Transverse colon (tissue), 4 donors: ENCODE measurements around the gene KIZ. TPM values are rescaled to one million over a fixed set of nuclear protein-coding genes. Genes with fewer than 3 reads are reported as not detected.

Source experiments
- DNase-seq: peaks from one replicate; pipeline ENCODE4 v3.0.0-alpha.2; 2019
- H3K27ac ChIP-seq, 4 donors: fragments of 200-600 bp; sonication (generic); 2 replicates each; pipeline ENCODE4 v1.5.1; 2016 to 2018; ENCODE audit warnings: inconsistent platforms in 4 of 4
- H3K27me3 ChIP-seq: fragments of 200-600 bp; sonication (generic); 2 replicates; pipeline ENCODE4 v1.5.1; 2017; ENCODE audit warnings: inconsistent platforms
- H3K36me3 ChIP-seq, 4 donors: fragments of 200-600 bp; sonication (generic); 2 replicates each; pipeline ENCODE4 v1.5.1; 2017 to 2019; ENCODE audit warnings: inconsistent platforms in 4 of 4
- H3K4me1 ChIP-seq, 4 donors: fragments of 200-600 bp; sonication (generic); 2 replicates each; pipeline ENCODE4 v1.5.1; 2017 to 2020; ENCODE audit warnings: inconsistent platforms in 4 of 4
- H3K4me3 ChIP-seq, 4 donors: fragments of 200-600 bp; sonication (generic); 1 replicate in 1 of 4; 2 replicates in 3 of 4; pipeline versions ENCODE4 v1.5.1 to v1.6.1; 2017 to 2019; ENCODE audit warnings: inconsistent platforms in 4 of 4
- H3K9me3 ChIP-seq, 2 donors: fragments of 200-600 bp; sonication (generic); 2 replicates each; pipeline ENCODE4 v1.5.1; 2017 to 2019; ENCODE audit warnings: inconsistent platforms in 2 of 2
- CTCF ChIP-seq, 5 experiments: fragments of 200-600 bp in 3 of 5; fragments of 450-650 bp in 2 of 5; sonication (generic) in 3 of 5; IDR thresholded peaks; 1 replicate in 2 of 5; 2 replicates in 3 of 5; pipeline ENCODE4 v1.5.1; 2016 to 2017; ENCODE audit warnings: antibody characterized with exemption in 5 of 5, inconsistent platforms in 3 of 5, mild to moderate bottlenecking in 2 of 5, moderate library complexity in 1 of 5
- EP300 ChIP-seq: sonication (generic); formaldehyde crosslinking; IDR thresholded peaks from one replicate; pipeline ENCODE4 v1.6.1; 2017; ENCODE audit warnings: antibody characterized with exemption, low read depth
- POLR2A ChIP-seq: fragments of 450-650 bp; IDR thresholded peaks from one replicate; pipeline ENCODE4 v1.6.1; 2016; ENCODE audit warnings: antibody characterized with exemption, mild to moderate bottlenecking, moderate library complexity
- POLR2AphosphoS5 ChIP-seq, 3 donors: sonication (generic); formaldehyde crosslinking; IDR thresholded peaks; one replicate each; pipeline ENCODE4 v1.6.1; 2016; ENCODE audit warnings: antibody characterized with exemption in 3 of 3
- WGBS, 2 donors: methylation state at CpG; one replicate each; pipeline ENCODE4 v1.1.5; 2018; ENCODE audit warnings: low coverage in 1 of 2; 5-methylcytosine and 5-hydroxymethylcytosine counted together
- in situ Hi-C, 4 donors: fragments of 200-750 bp; cut with MboI; loops; one replicate each; pipeline versions ENCODE4 v1.15.0 to v1.15.1; 2017; ENCODE audit warnings: low sequenced_read_pairs in 3 of 4, low pct_ligation_motif_present in 1 of 4, low pct_unique_long_range_greater_than_20kb in 1 of 4
- intact Hi-C: fragments of 100-400 bp; cut with DNase I; formaldehyde crosslinking; loops from one replicate; pipeline ENCODE4 v1.15.1; 2023; ENCODE audit warnings: low total_unique reads
- total RNA-seq, 4 donors: library from RNA; depleted of rRNA; stranded (reverse); fragments of >200 nt; gene quantifications; one replicate each; pipeline ENCODE4 v1.1.0, GENCODE V29; 2016

The KIZ gene
- total RNA-seq, 4 donors from 2014 or later = 24.3 to 95.9 (median 36.9) TPM

- H3K27ac ChIP-seq = no peak overlapping the region
- peaks cover 0 to 21% (median 8%) of the 10 kb centered on the region in 4 donors for H3K4me1 ChIP-seq
- TF ChIP-seq EP300 = no peak
- no peak for TF ChIP-seq CTCF (IDR thresholded peaks at IDR 0.05)
- TF ChIP-seq POLR2A = no peak
- no peak for TF ChIP-seq POLR2AphosphoS5 (IDR thresholded peaks at IDR 0.05)
- in situ Hi-C loops = no loop called here
- no peaks in the 10 kb centered on the region for H3K36me3 ChIP-seq
- no peaks in the 10 kb centered on the region for H3K27me3 ChIP-seq
- intact Hi-C loops = no loop called here
- no peak for DNase-seq
- H3K4me3 ChIP-seq = no peak overlapping the region
- 95 to 100% methylated on average over 2 of the region's 2 CpGs for WGBS, 2 donors
- H3K9me3 ChIP-seq = no peaks in the 10 kb centered on the region
Observed at GRCh38 chr20:21278829-21279228, 152.9 kb downstream of the KIZ start.

- H3K36me3 ChIP-seq = no peaks in the 10 kb centered on the region
- H3K4me1 ChIP-seq = peaks cover 0 to 13% (median 5%) of the 10 kb centered on the region in 4 donors
- H3K27ac ChIP-seq = no peak overlapping the region
- DNase-seq = no peak
- in situ Hi-C loops (no loop called here), intact Hi-C loops (no loop called here)
- TF ChIP-seq CTCF (IDR thresholded peaks at IDR 0.05) = no peak
- TF ChIP-seq EP300 = no peak
- no peak for TF ChIP-seq POLR2A
- TF ChIP-seq POLR2AphosphoS5 (IDR thresholded peaks at IDR 0.05) = no peak
- no peak overlapping the region for H3K4me3 ChIP-seq
- H3K27me3 ChIP-seq = no peaks in the 10 kb centered on the region
- H3K9me3 ChIP-seq = no peaks in the 10 kb centered on the region
- 67 to 74% methylated on average over 5 to 7 of the region's 7 CpGs for WGBS, 2 donors
Observed at GRCh38 chr20:21279706-21280521, 154.0 kb downstream of the KIZ start.

GRCh38 chr20:21280522-21281016 is 154.7 kb downstream of the KIZ start:
- intact Hi-C loops = no loop called here
- Histone ChIP-seq H3K4me3 (no peak overlapping the region), H3K36me3 (no peaks in the 10 kb centered on the region), H3K9me3 (no peaks in the 10 kb centered on the region), H3K27me3 (no peaks in the 10 kb centered on the region), H3K27ac (no peak overlapping the region), H3K4me1 (peaks cover 0 to 11% (median 5%) of the 10 kb centered on the region in 4 donors)
- TF ChIP-seq POLR2AphosphoS5 (IDR thresholded peaks at IDR 0.05) (no peak), POLR2A (no peak), CTCF (IDR thresholded peaks at IDR 0.05) (no peak), EP300 (no peak)
- 30 to 57% methylated on average over 2 to 3 of the region's 3 CpGs for WGBS, 2 donors
- DNase-seq = peak; percentile 19
- in situ Hi-C loops = no loop called here

GRCh38 chr20:21286775-21287174 is 160.9 kb downstream of the KIZ start:
- DNase-seq = no peak
- H3K36me3 ChIP-seq = no peaks in the 10 kb centered on the region
- H3K9me3 ChIP-seq = no peaks in the 10 kb centered on the region
- intact Hi-C loops = no loop called here
- no peak overlapping the region for H3K27ac ChIP-seq
- TF ChIP-seq CTCF (IDR thresholded peaks at IDR 0.05) (no peak), POLR2AphosphoS5 (IDR thresholded peaks at IDR 0.05) (no peak)
- in situ Hi-C loops = no loop called here
- WGBS, 2 donors = 69 to 72% methylated on average over 4 of the region's 4 CpGs
- H3K4me1 ChIP-seq = no peaks in the 10 kb centered on the region
- no peak overlapping the region for H3K4me3 ChIP-seq
- peaks cover 23% of the 10 kb centered on the region for H3K27me3 ChIP-seq
